Glomerular visceral epithelial cell (primary cell): ENCODE data around the gene CROCC.

Source experiments
- DNase-seq: peaks from one replicate; pipeline ENCODE4 v3.0.0-alpha.2; 2016; ENCODE audit errors: extremely low spot score

Gene CROCC

DNA sequence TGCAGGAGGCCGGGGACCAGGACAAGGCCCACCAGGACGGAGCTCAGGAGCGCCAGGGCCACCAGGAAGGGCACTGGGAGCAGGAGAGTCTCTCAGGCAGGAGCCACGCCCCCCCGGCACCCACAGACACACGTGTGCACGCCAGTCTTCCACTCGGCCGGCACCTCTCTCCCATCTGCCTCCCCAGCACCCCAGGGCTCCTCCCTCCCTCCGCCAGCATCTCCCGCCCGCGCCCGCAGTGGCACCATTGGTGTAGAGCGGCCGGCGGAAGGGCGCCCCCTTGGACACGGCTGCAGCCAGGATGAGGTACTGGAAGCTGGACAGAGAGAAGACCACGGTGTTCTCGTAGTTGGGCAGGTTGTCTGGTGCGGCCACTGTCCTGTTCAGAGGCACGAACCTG is 64.8 kb downstream of the CROCC start:
- DNase-seq: no peak

GRCh38 chr1:16986962-16987361 is 65.2 kb downstream of the CROCC start:
- DNase-seq: no peak

DNA sequence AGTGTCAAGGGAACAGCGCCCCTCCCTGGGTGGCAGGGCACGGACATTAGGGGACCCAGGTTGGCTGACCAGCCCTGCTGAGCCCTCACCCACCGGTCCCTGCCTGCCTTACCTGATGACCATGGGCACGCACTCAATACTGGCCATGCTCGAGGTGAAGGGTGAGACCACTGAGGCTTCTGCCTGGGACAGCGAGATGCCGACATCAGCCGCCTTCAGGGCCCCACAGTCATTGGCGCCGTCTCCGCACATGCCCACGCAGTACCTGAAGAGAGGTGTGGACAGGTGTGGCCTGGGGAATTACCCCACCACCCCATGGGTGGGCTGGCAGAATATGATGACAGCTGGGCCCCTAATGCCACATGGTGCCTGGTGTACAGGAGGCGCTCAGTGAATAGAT is 66.5 kb downstream of the CROCC start:
- DNase-seq: no peak

DNA sequence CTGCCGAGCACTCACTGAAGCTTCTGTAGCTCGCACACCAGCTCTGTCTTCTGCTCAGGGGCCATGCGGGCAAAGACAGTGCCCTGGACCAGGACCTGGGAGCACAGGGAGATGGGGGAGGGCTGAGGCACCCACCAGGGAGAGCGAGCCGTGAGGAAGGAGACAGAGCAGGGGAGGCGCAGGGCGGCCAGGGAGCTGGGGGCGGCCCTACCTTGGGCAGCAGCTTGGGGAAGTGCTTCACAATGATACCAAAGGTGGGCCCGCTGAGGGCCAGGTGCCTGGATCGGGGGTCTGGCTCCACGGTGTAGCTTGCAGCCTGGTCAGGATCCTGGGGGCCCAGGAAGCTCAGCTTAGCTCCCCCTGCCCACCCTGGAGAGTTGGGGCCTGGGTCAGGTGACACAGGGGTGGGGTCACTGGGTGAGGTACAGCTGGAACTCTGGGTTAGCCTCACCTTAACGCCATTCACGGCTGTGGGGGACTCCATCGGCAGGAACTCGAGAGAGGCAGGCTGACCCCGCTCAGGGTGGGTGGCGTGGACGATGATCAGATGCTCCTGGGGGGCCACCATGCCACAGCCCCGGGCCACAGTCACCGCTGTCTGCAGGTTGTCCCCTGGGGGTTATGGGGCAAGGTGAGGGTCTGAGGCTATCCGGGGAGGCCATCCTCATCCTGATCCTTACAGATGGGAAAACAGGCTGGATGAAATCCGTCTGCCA is 68.1 kb downstream of the CROCC start:
- DNase-seq: no peak

DNA sequence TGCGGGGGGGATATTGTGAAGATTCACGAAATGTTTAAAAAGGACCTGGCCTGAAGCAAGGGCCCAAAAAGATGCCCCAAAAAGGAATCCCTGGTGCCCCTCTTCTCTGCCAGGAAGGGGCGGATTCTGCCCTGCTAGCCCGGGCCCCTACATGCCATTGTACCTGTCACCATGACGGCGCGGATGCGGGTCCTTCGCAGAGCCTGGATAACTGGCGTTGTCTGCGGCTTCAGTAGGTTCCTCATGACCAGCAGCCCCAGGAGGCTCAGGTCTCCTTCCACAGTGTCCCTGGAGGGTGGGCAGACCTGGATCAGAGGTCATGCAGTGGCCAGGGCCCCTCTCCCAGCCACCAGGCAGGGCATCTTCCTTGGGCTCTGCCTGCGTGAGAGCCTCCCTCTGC is 69.8 kb downstream of the CROCC start:
- DNase-seq: no peak

GRCh38 chr1:16992102-16992501 is 70.4 kb downstream of the CROCC start:
- no peak for DNase-seq

GRCh38 chr1:16992675-16993074 is 70.9 kb downstream of the CROCC start:
- DNase-seq: no peak

DNA sequence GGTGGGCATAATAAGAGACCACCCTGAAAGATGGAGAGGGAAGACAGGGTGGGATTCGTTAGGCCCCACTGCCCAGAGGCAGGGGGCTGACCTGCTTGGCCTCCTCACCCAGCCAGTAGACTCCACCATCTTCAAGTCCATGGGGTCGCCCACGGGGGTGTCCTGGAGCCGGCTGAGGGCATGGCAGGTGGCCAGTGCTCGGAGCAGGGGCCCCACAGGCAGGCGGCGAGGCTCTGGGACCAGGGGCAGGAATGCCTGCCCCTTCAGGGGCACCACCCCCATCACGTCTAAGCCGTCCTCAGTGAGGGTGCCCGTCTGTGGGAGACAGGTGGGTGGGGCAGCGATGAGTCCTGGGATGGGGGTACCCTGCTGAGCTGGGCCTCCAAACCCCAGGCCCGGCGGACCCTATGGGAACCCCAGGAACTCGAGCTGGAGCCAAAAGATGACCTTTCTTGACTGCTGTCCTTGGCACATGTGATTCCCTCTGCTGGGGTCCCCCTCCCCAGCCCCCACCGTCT is 71.8 kb downstream of the CROCC start:
- DNase-seq: no peak

DNA sequence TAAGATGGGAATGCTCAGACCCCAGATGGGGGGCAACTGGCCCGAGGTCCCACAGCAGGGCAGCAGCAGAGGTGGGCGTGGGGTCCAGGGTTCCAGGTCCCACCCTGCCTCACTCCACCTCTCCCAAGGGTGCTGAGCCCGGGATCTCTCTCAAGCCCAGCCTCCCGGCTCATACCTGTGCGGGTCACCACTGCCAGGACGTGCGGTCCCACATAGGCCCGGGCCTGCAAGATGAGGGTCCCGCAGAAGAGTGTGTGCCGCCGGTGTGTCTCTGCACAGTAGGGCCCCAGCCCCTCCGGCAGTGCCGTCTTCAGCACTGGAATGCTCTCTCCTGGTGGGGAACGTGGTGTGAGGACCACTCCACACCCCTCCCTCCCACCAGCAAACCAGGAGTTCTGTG is 75.1 kb downstream of the CROCC start:
- DNase-seq: no peak

- DNase-seq: no peak
Observed at GRCh38 chr1:16998589-16998988, 76.9 kb downstream of the CROCC start.

GRCh38 chr1:16999863-17000262 is 78.1 kb downstream of the CROCC start:
- DNase-seq: no peak

- no peak for DNase-seq
Observed at GRCh38 chr1:17001760-17002523, 80.2 kb downstream of the CROCC start.

GRCh38 chr1:17002524-17002902 is 80.8 kb downstream of the CROCC start:
- no peak for DNase-seq

- DNase-seq: no peak
Observed at GRCh38 chr1:17004466-17005364, 83.0 kb downstream of the CROCC start.

- DNase-seq: no peak
Observed at GRCh38 chr1:17005365-17005740, 83.6 kb downstream of the CROCC start.

DNA sequence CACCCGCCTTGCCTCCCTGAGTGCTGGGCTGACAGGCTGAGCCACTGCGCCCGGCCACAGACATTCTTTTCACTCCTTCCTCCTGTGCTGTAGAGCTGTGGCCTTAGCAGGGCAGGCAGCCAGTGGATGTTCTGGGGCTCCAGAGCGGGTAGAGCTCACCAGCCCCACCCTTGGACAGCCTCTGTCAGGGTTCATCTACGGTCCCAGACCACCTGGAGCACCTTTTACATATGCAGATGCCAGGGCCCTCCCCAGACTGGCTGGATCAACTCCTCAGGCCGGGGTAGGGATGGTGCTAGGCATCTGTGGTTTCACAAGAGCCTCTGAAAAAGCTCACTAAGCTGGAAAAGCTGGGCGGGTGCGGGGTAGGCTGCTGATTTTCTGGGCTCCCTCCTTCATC is 85.4 kb downstream of the CROCC start:
- no peak for DNase-seq

GRCh38 chr1:17008208-17008855 is 86.6 kb downstream of the CROCC start:
- no peak for DNase-seq

DNA sequence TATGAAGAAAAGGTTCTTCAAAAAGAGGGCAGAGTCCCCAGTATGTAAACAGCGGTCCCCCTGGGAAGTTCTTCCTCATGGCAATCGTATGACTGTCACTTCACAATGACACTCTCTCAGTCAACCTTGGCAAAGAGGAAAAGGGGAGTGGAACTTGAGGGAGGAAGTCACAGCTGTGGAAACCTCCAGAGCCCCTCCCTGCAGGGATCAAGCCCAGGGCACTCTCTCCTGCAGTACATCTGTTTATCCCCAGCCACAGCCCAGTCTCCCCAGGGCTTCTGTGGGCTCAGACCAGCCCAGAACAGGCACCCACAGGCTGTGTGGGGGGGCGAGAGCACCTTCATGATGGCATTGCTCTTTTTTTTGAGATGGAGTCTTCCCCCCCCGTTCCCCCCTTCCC is 88.0 kb downstream of the CROCC start:
- DNase-seq: no peak

DNA sequence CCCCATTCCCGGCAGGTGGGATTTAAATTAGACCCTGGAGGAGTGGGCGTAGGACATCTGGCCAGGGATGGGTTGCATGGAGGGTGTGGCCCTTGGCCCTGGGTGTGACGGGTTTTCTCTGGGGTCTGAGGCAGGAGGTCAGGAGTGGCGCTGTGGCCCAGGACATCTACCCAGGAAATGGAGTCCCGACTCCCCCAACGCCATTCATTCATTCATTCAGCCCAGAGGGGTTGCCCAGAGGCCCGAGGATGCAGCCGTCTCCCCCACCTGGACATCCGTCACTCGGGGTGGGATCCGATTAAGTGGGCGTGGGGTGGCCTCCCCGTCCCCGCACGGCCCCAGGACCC is 89.3 kb downstream of the CROCC start:
- DNase-seq: no peak

DNA sequence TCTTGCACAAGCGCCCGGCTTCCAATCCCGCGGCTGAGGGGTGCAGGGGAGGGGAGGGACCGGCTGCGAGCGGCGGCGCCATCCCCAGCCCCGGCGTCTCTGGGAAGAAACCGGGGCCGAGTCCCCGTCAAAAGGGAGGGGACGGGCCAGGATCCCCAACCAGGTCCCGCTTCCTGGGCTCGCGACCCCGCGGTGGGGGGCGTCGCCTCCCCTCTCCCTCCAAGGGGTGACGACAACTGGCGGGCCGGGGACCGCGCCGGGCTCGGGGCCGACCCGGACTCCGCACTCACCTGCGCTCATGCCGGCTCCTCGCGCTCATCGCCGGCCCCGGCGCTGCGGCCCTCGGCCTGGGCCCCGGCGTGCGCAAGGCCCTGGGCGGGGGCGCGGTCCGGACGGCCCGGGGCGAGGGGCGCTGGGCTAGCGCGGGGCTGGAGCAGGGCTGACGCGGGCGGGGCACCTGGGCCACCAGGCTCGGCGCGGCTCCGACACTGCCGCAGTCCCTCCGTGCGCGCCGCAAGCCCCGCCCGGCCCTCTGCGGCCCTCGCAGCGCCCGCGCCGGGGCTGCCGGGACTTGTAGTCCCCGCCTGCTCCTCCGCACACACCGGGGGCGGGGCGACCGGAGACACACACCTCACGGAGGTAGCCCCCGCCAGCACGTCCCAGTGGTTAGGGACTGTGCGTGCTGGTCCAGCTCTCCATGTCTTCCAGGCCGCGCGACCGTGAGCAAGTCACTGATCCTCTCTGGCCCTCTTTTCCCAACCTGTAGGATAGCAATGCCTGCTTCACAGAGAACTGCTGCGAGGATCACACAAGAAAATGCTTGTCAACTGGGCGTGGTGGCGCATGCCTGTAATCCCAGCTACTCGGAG is 89.9 kb downstream of the CROCC start, which contains the start of gene ATP13A2:
Gene ATP13A2 (minus strand): TSS at position 490 of the 869 bp plus-strand sequence. CDS start 190 bp downstream, at position 300.
- peak; percentile 78 for DNase-seq
